HCT116 (cell line): ENCODE results near the gene TIMM21. TPM values are rescaled to one million over a fixed set of nuclear protein-coding genes. Genes with fewer than 3 reads are reported as not detected.

Experiments
- ATAC-seq: fragments of 200-7000 bp; cut with Tn5 transposase; 2 replicates; pipeline ENCODE4 v1.9.1; 2020; ENCODE audit warnings: mild to moderate bottlenecking, moderate library complexity
- BruUV-seq: library from RNA; stranded (reverse); fragments of 400-500 nt; replicated peaks from 2 replicates; lab custom pipeline; 2021; lab: Mats Ljungman, UMichigan
- CTCF ChIA-PET: fragments of 300-600 bp; sonication (Branson Sonifier 250); formaldehyde crosslinking; loops from one replicate; lab custom pipeline; 2021; ENCODE audit warnings: antibody characterized with exemption; lab: Charles Lee
- POLR2A ChIA-PET: fragments of 300-600, 350-600 bp; sonication (Branson Sonifier 250); formaldehyde crosslinking; loops from one replicate; lab custom pipeline; 2021; ENCODE audit warnings: antibody characterized with exemption; lab: Charles Lee
- RAD21 ChIA-PET, 2 experiments: fragments of 300-600 bp; sonication (Branson Sonifier 250); formaldehyde crosslinking; loops; one replicate each; lab custom pipeline; 2023; ENCODE audit warnings: low total read pairs in 2 of 2; ENCODE audit not compliant: uncharacterized antibody in 2 of 2, unreplicated experiment in 2 of 2, low non-redundant PET in 1 of 2; lab: Charles Lee
- DNase-seq: peaks from one replicate; pipeline ENCODE4 v3.0.0-alpha.2; 2010; ENCODE audit warnings: low read depth, low spot score
- H2AFZ ChIP-seq: fragments of 200-600 bp; shearing (Covaris generic), sonication (generic); 2 replicates; pipeline ENCODE4 v1.6.1; 2017; ENCODE audit warnings: low read depth, mixed run types, mixed read lengths, antibody characterized with exemption, low read length; ENCODE audit not compliant: poor library complexity, severe bottlenecking
- H3K27ac ChIP-seq: 2 replicates; pipeline ENCODE4 v1.5.1; 2012; ENCODE audit warnings: low read depth, low read length
- H3K27me3 ChIP-seq: fragments of 200-600 bp; sonication (generic); 2 replicates; pipeline ENCODE4 v1.6.1; 2016; ENCODE audit warnings: mixed run types, low read length, mixed read lengths; ENCODE audit not compliant: insufficient read depth
- H3K36me3 ChIP-seq, 2 experiments: fragments of 200-500 bp in 1 of 2; fragments of 200-600 bp in 1 of 2; sonication (Bioruptor generic) in 1 of 2; sonication (generic) in 1 of 2; 2 replicates each; pipeline versions ENCODE4 v1.5.1 to v1.6.1; 2014 to 2016; ENCODE audit warnings: low read length in 2 of 2, inconsistent platforms in 1 of 2, mixed read lengths in 1 of 2, mixed run types in 1 of 2; ENCODE audit not compliant: insufficient read depth in 2 of 2, control insufficient read depth in 1 of 2
- H3K4me1 ChIP-seq, 2 experiments: fragments of 200-600 bp in 1 of 2; sonication (generic) in 1 of 2; 2 replicates each; pipeline versions ENCODE4 v1.5.1 to v1.6.1; 2012 to 2017; ENCODE audit warnings: low read length in 2 of 2, inconsistent platforms in 1 of 2, mild to moderate bottlenecking in 1 of 2, mixed read lengths in 1 of 2, mixed run types in 1 of 2, moderate library complexity in 1 of 2; ENCODE audit not compliant: insufficient read depth in 2 of 2, control insufficient read depth in 1 of 2
- H3K4me2 ChIP-seq: fragments of 200-600 bp; sonication (generic); 2 replicates; pipeline ENCODE4 v1.6.1; 2017; ENCODE audit warnings: mixed run types, low read length, mixed read lengths
- H3K4me3 ChIP-seq, 2 experiments: fragments of 200-600 bp in 1 of 2; sonication (generic) in 1 of 2; replicated peaks in 1 of 2; 2 replicates each; pipeline ENCODE4 v1.5.1; 2011 to 2016; ENCODE audit warnings: low read length in 2 of 2, control low read depth in 1 of 2, low read depth in 1 of 2, mild to moderate bottlenecking in 1 of 2, mixed read lengths in 1 of 2, mixed run types in 1 of 2
- H3K79me2 ChIP-seq: fragments of 200-600 bp; sonication (generic); 2 replicates; pipeline ENCODE4 v1.6.1; 2017; ENCODE audit warnings: mild to moderate bottlenecking, mixed run types, low read length, moderate library complexity, mixed read lengths; ENCODE audit not compliant: insufficient read depth
- H3K9ac ChIP-seq: fragments of 200-600 bp; sonication (generic); 2 replicates; pipeline ENCODE4 v1.6.1; 2016; ENCODE audit warnings: low read length, mixed read lengths
- H3K9me2 ChIP-seq: fragments of 200-600 bp; sonication (generic), shearing (Covaris generic); 2 replicates; pipeline ENCODE4 v1.6.1; 2017; ENCODE audit warnings: mixed run types, mild to moderate bottlenecking, moderate library complexity; ENCODE audit not compliant: insufficient read depth
- H3K9me3 ChIP-seq, 2 experiments: fragments of 200-500 bp in 1 of 2; fragments of 200-600 bp in 1 of 2; sonication (Bioruptor generic) in 1 of 2; sonication (generic) in 1 of 2; 2 replicates each; pipeline ENCODE4 v1.6.1; 2014 to 2017; ENCODE audit warnings: low read length in 2 of 2, mixed read lengths in 2 of 2, inconsistent platforms in 1 of 2, low read depth in 1 of 2, mild to moderate bottlenecking in 1 of 2, mixed run types in 1 of 2, moderate library complexity in 1 of 2; ENCODE audit not compliant: control insufficient read depth in 1 of 2, insufficient read depth in 1 of 2
- H4K20me1 ChIP-seq: fragments of 200-600 bp; sonication (generic), shearing (Covaris generic); 2 replicates; pipeline ENCODE4 v1.6.1; 2017; ENCODE audit warnings: mixed run types, mild to moderate bottlenecking, moderate library complexity; ENCODE audit not compliant: insufficient read depth
- ATF3 ChIP-seq: IDR thresholded peaks from 2 replicates; pipeline ENCODE4 v1.6.1; 2012
- CBX3 ChIP-seq: IDR thresholded peaks from 2 replicates; pipeline ENCODE4 v1.6.1; 2012; ENCODE audit warnings: low read depth
- ELF1 ChIP-seq: IDR thresholded peaks from 2 replicates; pipeline ENCODE4 v1.6.1; 2012; ENCODE audit warnings: low read depth, borderline replicate concordance
- EZH2 ChIP-seq: fragments of 200-600 bp; sonication (generic); IDR thresholded peaks from 2 replicates; pipeline ENCODE4 v1.6.1; 2017; ENCODE audit warnings: antibody characterized with exemption, mixed run types
- EZH2phosphoT487 ChIP-seq: fragments of 200-600 bp; IDR thresholded peaks from 2 replicates; pipeline ENCODE4 v1.6.1; 2018; ENCODE audit warnings: antibody characterized with exemption, borderline replicate concordance
- MAX ChIP-seq: IDR thresholded peaks from 2 replicates; pipeline ENCODE4 v1.6.1; 2012
- POLR2A ChIP-seq: IDR thresholded peaks from 2 replicates; pipeline ENCODE4 v1.7.0; 2011; ENCODE audit warnings: borderline replicate concordance; ENCODE audit not compliant: insufficient read depth, insufficient read length; ENCODE audit errors: extremely low read depth
- REST ChIP-seq: IDR thresholded peaks from 2 replicates; pipeline ENCODE4 v1.6.1; 2012; ENCODE audit warnings: low read depth
- TCF7L2 ChIP-seq: IDR thresholded peaks from 2 replicates; pipeline ENCODE4 v1.7.0; 2011; ENCODE audit warnings: borderline replicate concordance, inconsistent platforms; ENCODE audit not compliant: insufficient read depth, insufficient read length; ENCODE audit errors: extremely low read depth
- ZBTB33 ChIP-seq: IDR thresholded peaks from 2 replicates; pipeline ENCODE4 v1.6.1; 2011; ENCODE audit warnings: mild to moderate bottlenecking, low read length, moderate library complexity; ENCODE audit not compliant: insufficient replicate concordance; ENCODE audit errors: extremely low read depth
- intact Hi-C: fragments of 100-400 bp; cut with micrococcal nuclease; formaldehyde crosslinking; loops from 2 replicates; pipeline ENCODE4 v1.10.0; 2022
- total RNA-seq: library from RNA; stranded (reverse); gene quantifications from one replicate; pipeline ENCODE4 v1.2.1, GENCODE V29; 2021; ENCODE audit not compliant: unreplicated experiment

The TIMM21 gene
- total RNA-seq, 1 experiment from 2014 or later = 33.3 TPM

GRCh38 chr18:74186661-74187060 is 38.3 kb downstream of the TIMM21 start:
- no peak overlapping the region for H3K4me2 ChIP-seq
- H3K4me1 ChIP-seq = no peaks in the 10 kb centered on the region
- no peaks in the 10 kb centered on the region for H4K20me1 ChIP-seq
- RAD21 ChIA-PET = no interaction called here
- H3K9me2 ChIP-seq = no peaks in the 10 kb centered on the region
- no peaks in the 10 kb centered on the region for H3K9me3 ChIP-seq
- H3K79me2 ChIP-seq = no peaks in the 10 kb centered on the region
- POLR2A ChIA-PET = no interaction called here
- no peaks in the 10 kb centered on the region for H3K36me3 ChIP-seq
- H3K27me3 ChIP-seq = peaks cover 27% of the 10 kb centered on the region
- TF ChIP-seq ATF3 = no peak
- TF ChIP-seq POLR2A = no peak
- TF ChIP-seq EZH2 = no peak
- TF ChIP-seq ELF1 = no peak
- no peak for TF ChIP-seq TCF7L2
- no peak for TF ChIP-seq EZH2phosphoT487
- no peak for TF ChIP-seq REST
- no peak for TF ChIP-seq CBX3
- no peak for TF ChIP-seq ZBTB33
- TF ChIP-seq MAX = no peak
- CTCF ChIA-PET = no interaction called here
- DNase-seq (no peak), ATAC-seq (no peak)
- no peak overlapping the region for H3K27ac ChIP-seq
- BruUV-seq = no TSS peak
- no peak overlapping the region for H3K4me3 ChIP-seq
- intact Hi-C loops = no loop called here
- H2AFZ ChIP-seq = no peak overlapping the region
- no peak overlapping the region for H3K9ac ChIP-seq
